CD4-positive, alpha-beta T cell (primary cell): ENCODE data around the gene ELP4. TPM values are rescaled to one million over a fixed set of nuclear protein-coding genes. Genes with fewer than 3 reads are reported as not detected.
"Not testable (repeated sequence)": the region's sequence is repeated elsewhere in the genome, so short reads cannot be mapped to it uniquely, and the experiment has no call there.

Experiments
- ATAC-seq: fragments of 200-7000 bp; cut with Tn5 transposase; one replicate; pipeline ENCODE4 v1.10.0; 2022; ENCODE audit warnings: mild to moderate bottlenecking; ENCODE audit not compliant: poor library complexity
- CTCF ChIA-PET: fragments of 350-600 bp; sonication (Branson Sonifier 250); formaldehyde crosslinking; loops from one replicate; lab custom pipeline; 2021; ENCODE audit warnings: antibody characterized with exemption, inconsistent platforms; lab: Charles Lee
- POLR2A ChIA-PET: fragments of 350-600 bp; sonication (Branson Sonifier 250); formaldehyde crosslinking; loops from one replicate; lab custom pipeline; 2021; ENCODE audit warnings: antibody characterized with exemption, inconsistent platforms; lab: Charles Lee
- DNase-seq, 14 experiments: peaks; one replicate each; pipeline ENCODE4 v3.0.0-alpha.2; 2013 to 2020; ENCODE audit warnings: mixed read lengths in 2 of 14
- H3K27ac ChIP-seq, 2 donors: one replicate each; pipeline versions ENCODE4 v1.5.1 to v1.7.0; 2013; ENCODE audit warnings: low read length in 2 of 2, low read depth in 1 of 2, mild to moderate bottlenecking in 1 of 2
- H3K27me3 ChIP-seq, 2 experiments: 1 replicate in 1 of 2; 2 replicates in 1 of 2; pipeline versions ENCODE4 v1.6.1 to v1.7.0; 2013; ENCODE audit warnings: low read length in 2 of 2, control low read depth in 1 of 2, mild to moderate bottlenecking in 1 of 2, moderate library complexity in 1 of 2; ENCODE audit not compliant: insufficient read depth in 2 of 2, control insufficient read depth in 1 of 2
- H3K36me3 ChIP-seq: one replicate; pipeline ENCODE4 v1.6.1; 2013; ENCODE audit warnings: low read length, control low read depth; ENCODE audit not compliant: insufficient read depth
- H3K4me1 ChIP-seq: one replicate; pipeline ENCODE4 v1.6.1; 2013; ENCODE audit warnings: low read length, control low read depth; ENCODE audit not compliant: insufficient read depth
- H3K4me3 ChIP-seq: one replicate; pipeline ENCODE4 v1.5.1; 2013; ENCODE audit warnings: mild to moderate bottlenecking, low read length, moderate library complexity
- H3K9me3 ChIP-seq, 2 experiments: 1 replicate in 1 of 2; 2 replicates in 1 of 2; pipeline versions ENCODE4 v1.6.1 to v1.7.0; 2013; ENCODE audit warnings: low read length in 2 of 2, mild to moderate bottlenecking in 2 of 2, control low read depth in 1 of 2, moderate library complexity in 1 of 2; ENCODE audit not compliant: control insufficient read depth in 1 of 2, insufficient read depth in 1 of 2
- H3K27ac Mint-ChIP-seq: one replicate; pipeline ENCODE4 v1.8.0; 2020; ENCODE audit warnings: mixed read lengths
- H3K27me3 Mint-ChIP-seq: one replicate; pipeline ENCODE4 v1.8.0; 2021; ENCODE audit warnings: mixed read lengths
- H3K36me3 Mint-ChIP-seq: one replicate; pipeline ENCODE4 v1.8.0; 2021; ENCODE audit warnings: low read depth, mixed read lengths
- H3K4me1 Mint-ChIP-seq: one replicate; pipeline ENCODE4 v1.8.0; 2021; ENCODE audit warnings: low read depth, mixed read lengths
- H3K4me3 Mint-ChIP-seq: one replicate; pipeline ENCODE4 v1.8.0; 2020; ENCODE audit warnings: mild to moderate bottlenecking, mixed read lengths
- H3K9me3 Mint-ChIP-seq: one replicate; pipeline ENCODE4 v1.8.0; 2020; ENCODE audit warnings: mixed read lengths
- intact Hi-C, 2 experiments: fragments of 100-400 bp; cut with DNase I in 1 of 2; cut with micrococcal nuclease in 1 of 2; formaldehyde crosslinking; loops; one replicate each; pipeline versions ENCODE4 v1.15.1 to v1.9.0; 2023 to 2025; cut with DNase I, micrococcal nuclease
- total RNA-seq, 174 experiments: library from RNA in 2 of 174; stranded (reverse) in 2 of 174; gene quantifications; one replicate each; pipeline ENCODE4 v1.2.3 and lab custom pipeline; 2021 to 2026
- TF ChIP-seq, protein P1 (sequence below): fragments of 200-600 bp; IDR thresholded peaks from one replicate; pipeline ENCODE4 v1.8.0; 2022; ENCODE audit warnings: antibody characterized with exemption, mild to moderate bottlenecking

Gene ELP4
- total RNA-seq, 2 experiments from 2014 or later, result 9.5 to 10.3 TPM

DNA sequence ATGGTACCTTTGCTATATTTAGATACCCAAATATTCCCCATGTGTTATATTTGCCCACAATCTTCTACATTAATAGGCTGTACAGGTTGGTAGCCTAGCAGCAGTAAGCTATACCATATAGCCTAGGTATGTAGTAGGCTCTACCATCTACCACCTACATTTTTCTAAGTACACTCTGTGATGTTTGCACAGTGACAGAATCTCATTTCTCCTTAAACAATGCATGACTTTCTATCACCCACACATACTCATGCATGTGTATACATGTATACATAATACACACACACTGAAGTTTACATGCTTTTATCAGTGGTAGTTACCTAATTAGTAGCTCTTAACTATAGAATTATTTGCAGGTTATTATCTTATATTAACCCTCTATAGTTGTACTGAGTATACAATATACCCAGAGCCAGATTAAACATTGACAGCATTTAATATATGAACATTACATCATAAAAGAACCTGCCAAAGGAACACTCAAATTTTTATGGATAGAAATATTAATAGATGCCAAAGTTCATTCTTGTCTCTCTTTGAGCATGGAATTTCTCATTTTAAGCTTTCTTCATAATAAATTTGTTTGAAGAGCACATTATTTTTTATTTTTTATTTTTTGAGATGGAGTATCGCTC lies 51.4 kb downstream of the ELP4 start:
- Histone ChIP-seq H3K27ac (no peak overlapping the region), H3K4me1 (no peaks in the 10 kb centered on the region), H3K36me3 (no peaks in the 10 kb centered on the region), H3K27me3 (no peaks in the 10 kb centered on the region), H3K9me3 (peaks cover 0 to under 1% of the 10 kb centered on the region in 2 experiments), H3K4me3 (no peak overlapping the region)
- H3K4me1 Mint-ChIP-seq, result no peaks in the 10 kb centered on the region
- ATAC-seq (no peak), DNase-seq (no peak)
- no peak overlapping the region for H3K27ac Mint-ChIP-seq
- no peaks in the 10 kb centered on the region for H3K27me3 Mint-ChIP-seq
- POLR2A ChIA-PET, result no interaction called here
- CTCF ChIA-PET, result no interaction called here
- peaks cover 22% of the 10 kb centered on the region for H3K36me3 Mint-ChIP-seq
- H3K4me3 Mint-ChIP-seq, result no peak overlapping the region
- intact Hi-C loops, result no loop called here
- peaks cover 3% of the 10 kb centered on the region for H3K9me3 Mint-ChIP-seq
- TF ChIP-seq, protein P1, sequence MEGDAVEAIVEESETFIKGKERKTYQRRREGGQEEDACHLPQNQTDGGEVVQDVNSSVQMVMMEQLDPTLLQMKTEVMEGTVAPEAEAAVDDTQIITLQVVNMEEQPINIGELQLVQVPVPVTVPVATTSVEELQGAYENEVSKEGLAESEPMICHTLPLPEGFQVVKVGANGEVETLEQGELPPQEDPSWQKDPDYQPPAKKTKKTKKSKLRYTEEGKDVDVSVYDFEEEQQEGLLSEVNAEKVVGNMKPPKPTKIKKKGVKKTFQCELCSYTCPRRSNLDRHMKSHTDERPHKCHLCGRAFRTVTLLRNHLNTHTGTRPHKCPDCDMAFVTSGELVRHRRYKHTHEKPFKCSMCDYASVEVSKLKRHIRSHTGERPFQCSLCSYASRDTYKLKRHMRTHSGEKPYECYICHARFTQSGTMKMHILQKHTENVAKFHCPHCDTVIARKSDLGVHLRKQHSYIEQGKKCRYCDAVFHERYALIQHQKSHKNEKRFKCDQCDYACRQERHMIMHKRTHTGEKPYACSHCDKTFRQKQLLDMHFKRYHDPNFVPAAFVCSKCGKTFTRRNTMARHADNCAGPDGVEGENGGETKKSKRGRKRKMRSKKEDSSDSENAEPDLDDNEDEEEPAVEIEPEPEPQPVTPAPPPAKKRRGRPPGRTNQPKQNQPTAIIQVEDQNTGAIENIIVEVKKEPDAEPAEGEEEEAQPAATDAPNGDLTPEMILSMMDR, result no peak

DNA sequence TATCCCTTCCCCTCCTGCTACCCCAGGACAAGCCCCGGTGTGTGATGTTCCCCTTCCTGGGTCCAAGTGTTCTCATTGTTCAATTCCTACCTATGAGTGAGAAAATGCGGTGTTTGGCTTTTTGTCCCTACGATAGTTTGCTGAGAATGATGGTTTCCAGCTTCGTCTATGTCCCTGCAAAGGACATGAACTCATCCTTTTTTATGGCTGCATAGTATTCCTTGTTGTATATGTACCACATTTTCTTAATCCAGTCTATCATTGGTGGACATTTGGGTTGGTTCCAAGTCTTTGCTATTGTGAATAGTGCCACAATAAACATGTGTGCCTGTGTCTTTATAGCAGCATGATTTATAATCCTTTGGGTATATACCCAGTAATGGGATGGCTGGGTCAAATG lies 55.0 kb downstream of the ELP4 start:
- H3K4me3 ChIP-seq, POLR2A ChIA-PET, H3K27ac ChIP-seq, H3K27me3 Mint-ChIP-seq, H3K36me3 ChIP-seq, H3K4me3 Mint-ChIP-seq, H3K9me3 Mint-ChIP-seq, intact Hi-C loops, H3K4me1 ChIP-seq, H3K4me1 Mint-ChIP-seq, CTCF ChIA-PET, ATAC-seq, H3K27ac Mint-ChIP-seq, H3K9me3 ChIP-seq, DNase-seq, H3K27me3 ChIP-seq: not testable (repeated sequence)
- peaks cover 51% of the 10 kb centered on the region for H3K36me3 Mint-ChIP-seq

DNA sequence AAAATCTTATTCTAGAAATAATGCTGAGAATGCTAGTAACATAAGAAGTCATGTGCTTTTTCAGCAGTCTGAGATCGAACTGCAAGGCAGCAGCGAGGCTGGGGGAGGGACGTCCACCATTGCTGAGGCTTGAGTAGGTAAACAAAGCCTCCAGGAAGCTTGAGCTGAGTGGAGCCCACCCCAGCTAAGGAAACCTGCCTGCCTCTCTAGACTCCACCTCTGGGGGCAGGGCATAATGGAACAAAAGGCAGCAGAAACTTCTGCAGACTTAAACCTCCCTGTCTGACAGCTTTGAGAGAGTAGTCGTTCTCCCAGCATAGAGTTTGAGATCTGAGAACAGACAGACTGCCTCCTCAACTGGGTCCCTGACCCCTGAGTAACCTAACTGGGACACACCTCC lies 64.6 kb downstream of the ELP4 start:
- H3K27me3 Mint-ChIP-seq, H3K4me1 Mint-ChIP-seq, H3K27me3 ChIP-seq, H3K4me1 ChIP-seq, H3K36me3 ChIP-seq, H3K4me3 Mint-ChIP-seq, DNase-seq, H3K4me3 ChIP-seq, POLR2A ChIA-PET, H3K27ac Mint-ChIP-seq, ATAC-seq, H3K27ac ChIP-seq, CTCF ChIA-PET, intact Hi-C loops: not testable (repeated sequence)
- peaks cover 17% of the 10 kb centered on the region for H3K9me3 Mint-ChIP-seq
- peaks cover 51% of the 10 kb centered on the region for H3K36me3 Mint-ChIP-seq
- peaks cover 0 to 12% of the 10 kb centered on the region in 2 experiments for H3K9me3 ChIP-seq

DNA sequence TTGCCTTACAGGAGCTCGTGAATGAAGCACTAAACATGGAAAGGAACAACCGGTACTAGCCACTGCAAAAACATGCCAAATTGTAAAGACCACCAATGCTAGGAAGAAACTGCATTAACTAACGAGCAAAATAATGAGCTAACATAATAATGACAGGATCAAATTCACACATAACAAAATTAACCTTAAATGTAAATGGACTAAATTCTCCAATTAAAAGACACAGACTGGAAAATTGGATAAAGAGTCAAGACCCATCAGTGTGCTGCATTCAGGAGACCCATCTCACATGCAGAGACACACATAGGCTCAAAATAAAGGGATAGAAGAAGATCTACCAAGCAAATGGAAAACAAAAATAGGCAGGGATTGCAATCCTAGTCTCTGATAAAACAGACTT lies 66.2 kb downstream of the ELP4 start:
- CTCF ChIA-PET, H3K4me1 ChIP-seq, H3K4me1 Mint-ChIP-seq, H3K27me3 Mint-ChIP-seq, H3K36me3 ChIP-seq, H3K4me3 Mint-ChIP-seq, H3K4me3 ChIP-seq, ATAC-seq, DNase-seq, intact Hi-C loops, POLR2A ChIA-PET, H3K27me3 ChIP-seq, H3K27ac Mint-ChIP-seq, H3K9me3 ChIP-seq, H3K27ac ChIP-seq: not testable (repeated sequence)
- peaks cover 45% of the 10 kb centered on the region for H3K36me3 Mint-ChIP-seq
- H3K9me3 Mint-ChIP-seq, result peaks cover 17% of the 10 kb centered on the region

DNA sequence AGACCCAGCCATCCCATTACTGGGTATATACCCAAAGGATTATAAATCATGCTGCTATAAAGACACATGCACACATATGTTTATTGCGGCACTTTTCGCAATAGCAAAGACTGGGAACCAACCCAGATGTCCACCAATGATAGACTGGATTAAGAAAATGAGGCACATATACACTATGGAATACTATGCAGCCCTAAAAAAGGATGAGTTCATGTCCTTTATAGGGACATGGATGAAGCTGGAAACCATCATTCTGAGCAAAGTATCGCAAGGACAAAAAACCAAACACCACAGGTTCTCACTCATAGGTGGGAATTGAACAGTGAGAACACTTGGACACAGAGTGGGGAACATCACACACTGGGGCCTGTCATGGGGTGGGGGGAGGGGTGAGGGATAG lies 69.8 kb downstream of the ELP4 start:
- POLR2A ChIA-PET, H3K27ac Mint-ChIP-seq, CTCF ChIA-PET, H3K4me3 ChIP-seq, H3K27ac ChIP-seq, H3K4me3 Mint-ChIP-seq, intact Hi-C loops, H3K4me1 ChIP-seq, H3K36me3 ChIP-seq, H3K4me1 Mint-ChIP-seq, H3K27me3 Mint-ChIP-seq, ATAC-seq, DNase-seq, H3K9me3 ChIP-seq, H3K27me3 ChIP-seq: not testable (repeated sequence)
- peaks cover 11% of the 10 kb centered on the region for H3K9me3 Mint-ChIP-seq
- peaks cover 24% of the 10 kb centered on the region for H3K36me3 Mint-ChIP-seq
